Neutrophil (primary cell): ENCODE results near the gene NOC2L.

Source experiments
- H3K27ac ChIP-seq: fragments of 200-600 bp; sonication (generic); 2 replicates; pipeline ENCODE4 v1.5.1; 2016; ENCODE audit warnings: mild to moderate bottlenecking, moderate library complexity
- H3K27me3 ChIP-seq: fragments of 200-600 bp; sonication (generic); 2 replicates; pipeline ENCODE4 v1.6.0; 2016; ENCODE audit warnings: mild to moderate bottlenecking
- H3K36me3 ChIP-seq: fragments of 200-600 bp; sonication (generic); 2 replicates; pipeline ENCODE4 v1.5.1; 2017
- H3K4me1 ChIP-seq, 2 experiments: fragments of 200-600 bp in 1 of 2; sonication (generic) in 1 of 2; 1 replicate in 1 of 2; 2 replicates in 1 of 2; pipeline versions ENCODE4 v1.5.1 to v1.6.1; 2013 to 2016; ENCODE audit warnings: low read depth in 1 of 2, low read length in 1 of 2, mild to moderate bottlenecking in 1 of 2, moderate library complexity in 1 of 2; ENCODE audit not compliant: control insufficient read depth in 1 of 2, insufficient read depth in 1 of 2
- H3K4me3 ChIP-seq, 2 experiments: fragments of 200-600 bp in 1 of 2; sonication (generic) in 1 of 2; 1 replicate in 1 of 2; 2 replicates in 1 of 2; pipeline ENCODE4 v1.5.1; 2013 to 2016; ENCODE audit warnings: low read depth in 1 of 2, low read length in 1 of 2, mild to moderate bottlenecking in 1 of 2, moderate library complexity in 1 of 2
- H3K9me3 ChIP-seq: fragments of 200-600 bp; sonication (generic); 2 replicates; pipeline ENCODE4 v1.5.1; 2016
- TF ChIP-seq, protein P1 (sequence below): fragments of 200-600 bp; sonication (generic); IDR thresholded peaks from 2 replicates; pipeline ENCODE4 v1.5.1; 2016; ENCODE audit warnings: antibody characterized with exemption

NOC2L gene

DNA sequence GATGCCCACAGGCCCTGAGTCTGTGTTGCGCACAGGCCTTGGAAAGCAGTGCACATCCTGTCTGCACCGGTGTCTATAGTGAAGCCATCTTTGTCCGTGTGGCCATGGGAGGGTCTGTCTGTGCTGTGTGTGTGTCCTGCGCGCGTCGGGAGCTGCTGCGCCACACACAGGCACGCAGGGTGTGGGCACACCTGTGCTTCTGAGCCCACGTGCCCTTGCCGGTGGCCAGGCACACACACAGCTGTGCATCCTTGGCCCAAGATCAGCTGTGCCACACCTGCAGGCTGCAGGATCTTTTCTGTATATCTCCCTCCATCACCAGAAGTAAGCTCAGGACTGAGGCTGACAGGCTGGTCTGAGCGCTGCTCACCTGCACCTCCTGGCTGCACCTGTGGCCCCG, 38.5 kb downstream of the NOC2L start:
- Histone ChIP-seq H3K4me1 (peaks cover 11 to 19% of the 10 kb centered on the region in 2 experiments), H3K27ac (no peak overlapping the region), H3K36me3 (no peaks in the 10 kb centered on the region), H3K4me3 (no peak overlapping the region), H3K27me3 (peaks cover 87% of the 10 kb centered on the region), H3K9me3 (no peaks in the 10 kb centered on the region)
- TF ChIP-seq, protein P1, sequence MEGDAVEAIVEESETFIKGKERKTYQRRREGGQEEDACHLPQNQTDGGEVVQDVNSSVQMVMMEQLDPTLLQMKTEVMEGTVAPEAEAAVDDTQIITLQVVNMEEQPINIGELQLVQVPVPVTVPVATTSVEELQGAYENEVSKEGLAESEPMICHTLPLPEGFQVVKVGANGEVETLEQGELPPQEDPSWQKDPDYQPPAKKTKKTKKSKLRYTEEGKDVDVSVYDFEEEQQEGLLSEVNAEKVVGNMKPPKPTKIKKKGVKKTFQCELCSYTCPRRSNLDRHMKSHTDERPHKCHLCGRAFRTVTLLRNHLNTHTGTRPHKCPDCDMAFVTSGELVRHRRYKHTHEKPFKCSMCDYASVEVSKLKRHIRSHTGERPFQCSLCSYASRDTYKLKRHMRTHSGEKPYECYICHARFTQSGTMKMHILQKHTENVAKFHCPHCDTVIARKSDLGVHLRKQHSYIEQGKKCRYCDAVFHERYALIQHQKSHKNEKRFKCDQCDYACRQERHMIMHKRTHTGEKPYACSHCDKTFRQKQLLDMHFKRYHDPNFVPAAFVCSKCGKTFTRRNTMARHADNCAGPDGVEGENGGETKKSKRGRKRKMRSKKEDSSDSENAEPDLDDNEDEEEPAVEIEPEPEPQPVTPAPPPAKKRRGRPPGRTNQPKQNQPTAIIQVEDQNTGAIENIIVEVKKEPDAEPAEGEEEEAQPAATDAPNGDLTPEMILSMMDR: no peak

DNA sequence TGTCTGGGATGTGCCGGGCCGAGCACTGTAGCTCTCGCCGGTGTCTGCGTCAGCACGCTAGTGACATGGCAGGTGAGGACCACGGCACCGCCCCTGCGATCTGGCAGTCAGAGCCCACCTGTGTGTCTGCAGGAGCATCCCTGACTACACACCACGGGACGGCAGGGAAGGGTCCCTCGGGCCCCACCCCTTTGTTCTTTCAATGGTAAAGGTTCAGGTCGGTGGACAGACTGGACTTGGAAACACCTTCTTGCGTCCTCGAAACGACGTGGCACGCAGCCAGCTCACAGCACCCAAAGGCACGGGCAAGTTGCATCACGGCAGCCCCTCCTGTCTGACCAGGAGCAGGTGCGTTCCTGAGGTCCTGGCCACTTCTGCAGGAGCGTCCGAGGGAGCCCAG, 39.0 kb downstream of the NOC2L start:
- H3K27ac ChIP-seq: no peak overlapping the region
- TF ChIP-seq, protein P1: no peak
- peaks cover 82% of the 10 kb centered on the region for H3K27me3 ChIP-seq
- H3K36me3 ChIP-seq: no peaks in the 10 kb centered on the region
- H3K4me3 ChIP-seq: no peak overlapping the region
- peaks cover 10 to 17% of the 10 kb centered on the region in 2 experiments for H3K4me1 ChIP-seq
- H3K9me3 ChIP-seq: no peaks in the 10 kb centered on the region

DNA sequence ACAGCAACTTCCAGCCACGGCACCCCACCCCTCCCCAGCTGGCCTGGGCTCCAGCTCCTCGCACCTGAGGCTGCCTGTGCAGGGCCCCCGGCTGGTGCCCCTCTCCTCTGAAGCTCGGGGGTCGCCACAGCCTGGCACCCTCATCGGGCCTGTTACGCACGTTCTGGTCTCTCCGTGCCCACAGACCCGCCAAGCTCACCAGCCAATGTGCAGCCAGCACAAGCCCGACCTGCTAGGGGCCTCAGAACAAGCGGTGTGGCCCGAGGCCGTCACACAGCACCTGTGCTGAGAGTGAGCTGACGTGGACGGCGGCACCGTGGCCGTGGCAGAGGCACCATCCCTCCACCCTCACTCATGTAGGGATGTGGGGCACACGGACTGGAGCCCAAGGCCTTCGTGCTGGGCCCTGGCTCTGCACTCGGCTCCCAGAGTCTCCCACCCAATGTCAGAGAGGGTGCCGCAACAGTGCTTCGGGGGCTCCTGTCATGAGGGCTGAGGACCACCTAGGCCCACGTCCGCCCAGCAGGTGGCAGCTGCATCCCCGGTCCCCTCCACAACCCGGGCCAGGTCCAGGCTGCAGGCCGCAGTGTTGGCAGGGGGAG, 39.7 kb downstream of the NOC2L start:
- Histone ChIP-seq H3K9me3 (no peaks in the 10 kb centered on the region), H3K36me3 (no peaks in the 10 kb centered on the region), H3K27ac (no peak overlapping the region), H3K27me3 (peaks cover 75% of the 10 kb centered on the region), H3K4me1 (peaks cover 8 to 12% of the 10 kb centered on the region in 2 experiments), H3K4me3 (no peak overlapping the region)
- TF ChIP-seq, protein P1: no peak

DNA sequence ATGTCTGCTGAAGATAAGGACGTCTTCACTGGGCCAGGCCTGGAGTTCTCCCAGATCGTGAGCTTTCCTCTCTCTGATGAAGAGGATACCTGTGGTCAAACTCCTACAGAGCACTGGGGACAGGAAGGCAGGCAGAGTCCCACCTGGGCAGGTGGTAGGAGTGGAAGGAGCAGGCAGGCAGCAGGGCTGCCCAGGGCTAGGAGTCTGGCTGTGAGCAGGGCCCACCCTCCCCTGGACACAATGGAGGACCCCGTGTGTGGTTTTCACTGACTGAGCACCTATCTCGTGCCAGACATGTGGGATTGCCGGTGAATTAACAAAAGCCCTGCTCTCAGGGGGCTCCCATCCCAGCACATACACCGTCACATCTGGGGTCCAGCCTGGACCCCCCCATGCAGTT, 40.2 kb downstream of the NOC2L start:
- H3K36me3 ChIP-seq: no peaks in the 10 kb centered on the region

DNA sequence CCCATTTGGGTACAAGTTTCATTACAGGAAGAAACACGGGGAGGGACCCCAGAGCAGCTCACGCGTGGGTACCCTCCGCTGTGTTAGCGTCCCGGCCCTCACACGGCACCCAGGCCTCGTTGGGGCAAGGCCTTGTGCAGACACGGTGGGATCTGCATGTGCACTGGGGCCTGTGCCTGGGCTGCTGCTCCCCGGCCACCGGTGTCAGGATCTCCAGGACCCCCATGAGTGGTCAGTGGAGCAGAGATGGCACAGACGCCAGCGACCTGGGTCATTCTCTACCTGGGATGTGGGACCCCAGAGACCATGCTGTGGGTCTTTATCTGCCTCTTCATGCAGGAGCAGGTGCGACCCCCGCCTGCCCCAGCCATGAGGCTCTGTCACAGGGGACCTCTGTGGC, 40.7 kb downstream of the NOC2L start:
- no peaks in the 10 kb centered on the region for H3K36me3 ChIP-seq
- TF ChIP-seq, protein P1: no peak
- H3K4me1 ChIP-seq: peaks cover 5 to 6% of the 10 kb centered on the region in 2 experiments
- H3K27me3 ChIP-seq: peaks cover 65% of the 10 kb centered on the region
- H3K27ac ChIP-seq: no peak overlapping the region
- H3K4me3 ChIP-seq: no peak overlapping the region
- H3K9me3 ChIP-seq: no peaks in the 10 kb centered on the region

More for the DNA sequence above, 40.2 kb downstream of the NOC2L start:
- TF ChIP-seq, protein P1: no peak
- Histone ChIP-seq H3K27me3 (peaks cover 70% of the 10 kb centered on the region), H3K4me3 (no peak overlapping the region), H3K4me1 (peaks cover 8 to 10% of the 10 kb centered on the region in 2 experiments), H3K9me3 (no peaks in the 10 kb centered on the region), H3K27ac (no peak overlapping the region)
